ENCODE measurements around the gene CREB5. TPM values are rescaled to one million over a fixed set of nuclear protein-coding genes. Genes with fewer than 3 reads are reported as not detected.
A peak's percentile ranks its signal among the peaks of the same experiment; 100 is the strongest.

CREB5 gene
- total RNA-seq, 2 experiments from 2014 or later, result 0.15 to 0.52 TPM

DNA sequence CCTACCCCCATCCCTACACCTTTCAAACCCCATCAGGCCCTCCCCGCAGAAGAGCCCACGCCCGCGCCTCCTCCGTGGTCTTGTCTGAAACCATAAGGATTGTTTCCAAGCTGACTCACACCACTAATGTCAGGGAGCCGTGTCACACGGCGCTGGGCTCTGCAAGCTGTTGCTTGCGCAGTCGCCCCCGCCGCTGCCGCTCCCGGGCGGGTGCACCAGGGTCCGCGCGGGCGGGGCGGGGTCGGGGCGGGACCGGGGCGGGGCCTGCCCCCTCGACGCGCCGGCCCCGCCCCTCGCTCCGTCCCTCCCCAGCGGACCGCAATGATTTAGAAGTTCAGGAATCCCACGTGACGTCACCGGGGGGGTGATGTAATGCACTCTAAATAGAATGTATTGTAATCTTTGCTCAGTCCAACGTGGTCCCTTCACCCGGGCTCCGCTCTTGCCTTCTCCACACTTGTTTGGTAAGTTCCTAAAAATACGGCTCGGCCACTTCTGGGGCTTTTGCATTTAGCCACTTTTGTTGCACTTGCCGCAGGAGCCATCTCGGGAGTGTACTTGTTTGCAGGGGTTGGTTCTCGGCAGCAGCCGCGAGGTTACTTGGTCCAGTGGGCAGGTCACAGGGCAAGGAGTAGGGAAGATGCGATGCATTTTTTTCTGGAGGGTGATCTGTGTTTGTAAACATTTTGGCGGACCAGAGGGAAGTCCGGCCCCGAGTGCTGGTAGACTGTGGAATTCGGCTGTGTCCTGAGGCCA, 3.2 kb upstream of the CREB5 start:
- Mint-ChIP-seq H3K27ac (no peak overlapping the region), H3K36me3 (no peaks in the 10 kb centered on the region), H3K9me3 (no peaks in the 10 kb centered on the region), H3K4me1 (ENCODE audit: low read depth) (peaks cover 21% of the 10 kb centered on the region), H3K27me3 (peaks cover 66% of the 10 kb centered on the region), H3K4me3 (peak overlapping the region; percentile 63)
- CTCF ChIA-PET, result no interaction called here
- DNase-seq, result peak; percentile 77
- POLR2A ChIA-PET, result no interaction called here
- intact Hi-C loops (cut with micrococcal nuclease), result loop anchor here (5.0 kb wide), 1 partner anchor 252 kb away; no protein-coding TSS in a partner anchor

DNA sequence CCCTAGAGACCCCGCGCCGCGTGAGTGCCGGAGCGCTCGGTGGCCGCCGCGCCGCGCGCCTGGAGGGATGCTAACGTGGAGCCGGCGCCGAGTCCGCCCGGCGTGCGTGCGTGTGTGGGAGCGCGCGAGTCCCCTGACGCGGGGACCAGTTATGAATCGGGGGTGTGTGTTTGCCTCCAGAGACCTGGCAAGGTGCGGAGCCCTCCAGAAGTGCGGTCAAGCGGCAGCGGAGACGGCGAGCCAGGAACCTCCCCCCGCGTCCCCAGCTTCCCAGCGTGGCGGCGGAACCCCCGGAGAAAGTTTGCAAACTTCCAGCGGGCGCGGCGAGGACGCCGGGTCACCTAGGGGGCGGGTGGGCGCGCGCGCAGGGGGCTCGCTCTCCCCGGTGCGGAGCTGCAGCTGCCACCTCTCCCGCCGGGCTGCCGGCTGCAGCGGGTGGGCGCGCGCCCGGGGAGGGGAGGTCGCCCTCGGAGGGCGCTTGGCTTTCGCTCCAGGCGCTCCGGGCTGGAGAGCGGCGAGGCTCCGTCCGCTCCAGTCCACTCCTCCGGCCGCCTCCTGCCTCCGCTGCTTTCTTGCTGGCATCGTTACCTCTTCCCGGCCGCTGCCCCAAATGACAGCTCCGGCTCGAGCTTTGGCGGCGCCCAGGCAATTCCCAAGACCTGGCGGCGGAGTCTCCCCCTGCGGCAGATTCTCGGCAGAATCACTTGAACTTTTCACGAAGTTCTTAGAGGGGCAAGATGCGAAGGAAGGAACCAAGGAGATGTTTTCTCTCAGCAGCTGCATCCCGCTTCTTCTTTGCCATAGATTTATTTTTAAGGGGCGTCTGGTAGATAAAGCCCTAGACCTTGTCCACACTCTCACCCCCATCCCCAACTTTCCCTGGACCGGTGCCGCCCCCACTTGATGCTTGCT, 2.3 kb upstream of the CREB5 start:
- Mint-ChIP-seq H3K9me3 (no peaks in the 10 kb centered on the region), H3K27ac (no peak overlapping the region), H3K4me3 (peak overlapping the region; percentile 63), H3K4me1 (ENCODE audit: low read depth) (peaks cover 21% of the 10 kb centered on the region), H3K27me3 (peaks cover 64% of the 10 kb centered on the region), H3K36me3 (no peaks in the 10 kb centered on the region)
- no peak for DNase-seq
- ChIA-PET POLR2A (no interaction called here), CTCF (no interaction called here)
- intact Hi-C loops (cut with micrococcal nuclease), result loop anchor here (5.0 kb wide), 1 partner anchor 253 kb away; no protein-coding TSS in a partner anchor

DNA sequence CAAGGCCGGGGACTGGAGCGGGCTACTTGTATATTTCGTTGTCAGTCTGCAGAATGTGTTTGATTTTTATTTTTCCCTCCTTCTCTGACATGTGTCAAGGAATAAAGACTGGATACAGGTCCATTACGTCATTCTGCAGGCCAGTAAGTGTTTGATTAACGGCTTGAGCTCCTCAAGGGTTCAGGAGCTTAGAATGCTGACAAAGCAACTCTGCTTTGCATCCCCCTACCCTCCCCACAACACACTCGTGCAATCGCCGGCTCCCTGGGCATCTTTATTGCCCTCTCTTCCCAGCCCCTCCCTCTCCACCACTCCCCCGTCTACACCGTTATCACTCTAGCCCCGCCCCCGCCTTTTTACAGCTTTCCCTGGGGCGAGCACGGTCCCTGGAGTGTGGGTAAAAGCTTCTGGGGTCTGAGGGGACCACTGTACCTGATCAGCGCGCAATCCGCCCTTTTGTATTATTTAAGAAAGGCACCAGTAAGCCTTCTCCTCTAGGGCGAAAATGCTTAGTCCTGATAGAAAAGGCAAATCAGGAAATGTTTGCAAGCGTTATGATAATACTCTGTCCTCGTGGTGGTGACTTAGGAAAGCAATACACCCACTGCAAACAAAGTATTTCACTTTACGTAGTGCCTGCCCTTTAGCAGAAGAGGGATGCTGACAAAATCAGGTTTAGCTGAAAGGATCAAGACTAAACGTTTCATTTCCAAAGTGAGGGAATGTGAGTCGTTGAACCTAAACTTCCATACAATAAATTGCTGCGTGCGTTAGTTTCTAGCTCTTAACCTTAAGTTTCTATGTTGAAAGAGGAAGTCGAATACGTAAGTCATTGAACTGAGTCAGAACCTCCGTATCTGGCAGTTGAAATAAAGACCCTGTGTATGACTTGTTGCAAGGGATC, 1.4 kb upstream of the CREB5 start:
- Mint-ChIP-seq H3K36me3 (no peaks in the 10 kb centered on the region), H3K9me3 (no peaks in the 10 kb centered on the region), H3K27me3 (peaks cover 61% of the 10 kb centered on the region), H3K27ac (no peak overlapping the region), H3K4me3 (peak overlapping the region; percentile 12), H3K4me1 (ENCODE audit: low read depth) (peaks cover 21% of the 10 kb centered on the region)
- ChIA-PET POLR2A (interaction anchor here (0.6 kb wide), 1 partner anchor 21 kb away, joined by 3 read pairs; no protein-coding TSS in a partner anchor), CTCF (interaction anchor here (0.6 kb wide), 1 partner anchor 48 kb away, joined by 3 read pairs; no protein-coding TSS in a partner anchor)
- no peak for DNase-seq
- intact Hi-C loops (cut with micrococcal nuclease), result no loop called here

- H3K4me3 Mint-ChIP-seq, result no peak overlapping the region
- ChIA-PET POLR2A (no interaction called here), CTCF (interaction anchor here (0.8 kb wide), 1 partner anchor 440 kb away, joined by 4 read pairs; no protein-coding TSS in a partner anchor)
- no peak overlapping the region for H3K27ac Mint-ChIP-seq
- peaks cover 53% of the 10 kb centered on the region for H3K27me3 Mint-ChIP-seq
- no peak for DNase-seq
- H3K4me1 Mint-ChIP-seq (ENCODE audit: low read depth), result peaks cover 21% of the 10 kb centered on the region
- no peaks in the 10 kb centered on the region for H3K9me3 Mint-ChIP-seq
- intact Hi-C loops (cut with micrococcal nuclease), result no loop called here
- H3K36me3 Mint-ChIP-seq, result no peaks in the 10 kb centered on the region
Measured at GRCh38 chr7:28413011-28413410, 693 bp downstream of the CREB5 start.

GRCh38 chr7:28414453-28414852, 2.1 kb downstream of the CREB5 start:
- Mint-ChIP-seq H3K36me3 (no peaks in the 10 kb centered on the region), H3K9me3 (no peaks in the 10 kb centered on the region), H3K27me3 (peaks cover 46% of the 10 kb centered on the region), H3K4me1 (ENCODE audit: low read depth) (peaks cover 15% of the 10 kb centered on the region), H3K27ac (no peak overlapping the region), H3K4me3 (no peak overlapping the region)
- ChIA-PET CTCF (interaction anchor here (1.2 kb wide), 1 partner anchor 26 kb away, joined by 4 read pairs; no protein-coding TSS in a partner anchor), POLR2A (no interaction called here)
- intact Hi-C loops (cut with micrococcal nuclease), result no loop called here
- no peak for DNase-seq

- no peaks in the 10 kb centered on the region for H3K4me1 Mint-ChIP-seq (ENCODE audit: low read depth)
- intact Hi-C loops (cut with micrococcal nuclease), result no loop called here
- no peaks in the 10 kb centered on the region for H3K9me3 Mint-ChIP-seq
- no peak overlapping the region for H3K27ac Mint-ChIP-seq
- no peaks in the 10 kb centered on the region for H3K36me3 Mint-ChIP-seq
- DNase-seq, result no peak
- ChIA-PET POLR2A (no interaction called here), CTCF (no interaction called here)
- no peak overlapping the region for H3K4me3 Mint-ChIP-seq
- peaks cover 28% of the 10 kb centered on the region for H3K27me3 Mint-ChIP-seq
Measured at GRCh38 chr7:28417321-28417940, 5.1 kb downstream of the CREB5 start.

DNA sequence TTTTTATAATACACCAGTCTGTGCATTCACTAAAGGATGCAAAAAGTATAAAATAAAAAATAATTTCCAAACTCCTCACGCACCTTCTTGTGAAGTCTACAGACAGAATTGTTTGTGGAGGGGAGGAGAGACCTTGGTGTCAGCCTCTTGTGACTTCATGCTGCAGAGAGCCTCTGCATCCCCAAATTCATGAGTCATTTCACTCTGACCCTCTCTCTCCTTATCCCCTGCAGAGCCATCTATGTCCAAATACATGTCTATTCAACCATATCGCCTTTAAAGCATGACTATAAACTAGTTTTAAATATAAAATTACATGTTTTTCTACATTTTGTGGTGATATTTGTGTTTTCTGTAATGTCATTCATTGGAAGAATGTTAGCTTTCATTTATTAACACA, 6.0 kb downstream of the CREB5 start:
- Mint-ChIP-seq H3K4me1 (ENCODE audit: low read depth) (no peaks in the 10 kb centered on the region), H3K9me3 (no peaks in the 10 kb centered on the region), H3K36me3 (no peaks in the 10 kb centered on the region), H3K27ac (no peak overlapping the region), H3K4me3 (no peak overlapping the region), H3K27me3 (peaks cover 30% of the 10 kb centered on the region)
- intact Hi-C loops (cut with micrococcal nuclease), result no loop called here
- POLR2A ChIA-PET, result no interaction called here
- no peak for DNase-seq
- CTCF ChIA-PET, result no interaction called here

DNA sequence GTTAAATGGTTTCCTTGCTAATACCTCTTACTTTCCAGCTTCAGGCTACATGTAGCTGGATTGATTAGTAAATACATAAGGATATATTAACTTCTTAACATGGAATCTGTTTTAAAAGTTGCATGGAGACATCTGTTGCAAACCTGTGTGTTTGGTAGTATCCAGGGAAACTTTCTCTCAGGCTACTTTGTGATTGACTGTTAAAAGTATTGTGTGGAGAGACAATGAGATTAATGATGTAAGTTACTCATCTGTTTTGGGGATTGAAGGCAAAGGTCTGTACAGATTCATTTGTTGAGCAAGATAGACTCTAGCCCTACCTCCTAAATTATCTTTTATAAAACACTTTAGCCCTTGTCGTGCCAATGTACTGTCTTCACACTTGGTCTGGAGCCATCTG, 6.6 kb downstream of the CREB5 start:
- POLR2A ChIA-PET, result no interaction called here
- intact Hi-C loops (cut with micrococcal nuclease), result no loop called here
- H3K4me1 Mint-ChIP-seq (ENCODE audit: low read depth), result no peaks in the 10 kb centered on the region
- DNase-seq, result no peak
- no peaks in the 10 kb centered on the region for H3K9me3 Mint-ChIP-seq
- CTCF ChIA-PET, result no interaction called here
- peaks cover 26% of the 10 kb centered on the region for H3K27me3 Mint-ChIP-seq
- no peak overlapping the region for H3K4me3 Mint-ChIP-seq
- no peak overlapping the region for H3K27ac Mint-ChIP-seq
- no peaks in the 10 kb centered on the region for H3K36me3 Mint-ChIP-seq

GRCh38 chr7:28419716-28420115, 7.4 kb downstream of the CREB5 start:
- ChIA-PET POLR2A (no interaction called here), CTCF (no interaction called here)
- Mint-ChIP-seq H3K4me3 (no peak overlapping the region), H3K27ac (no peak overlapping the region), H3K9me3 (no peaks in the 10 kb centered on the region), H3K27me3 (peaks cover 25% of the 10 kb centered on the region), H3K4me1 (ENCODE audit: low read depth) (no peaks in the 10 kb centered on the region), H3K36me3 (no peaks in the 10 kb centered on the region)
- no peak for DNase-seq
- intact Hi-C loops (cut with micrococcal nuclease), result no loop called here

DNA sequence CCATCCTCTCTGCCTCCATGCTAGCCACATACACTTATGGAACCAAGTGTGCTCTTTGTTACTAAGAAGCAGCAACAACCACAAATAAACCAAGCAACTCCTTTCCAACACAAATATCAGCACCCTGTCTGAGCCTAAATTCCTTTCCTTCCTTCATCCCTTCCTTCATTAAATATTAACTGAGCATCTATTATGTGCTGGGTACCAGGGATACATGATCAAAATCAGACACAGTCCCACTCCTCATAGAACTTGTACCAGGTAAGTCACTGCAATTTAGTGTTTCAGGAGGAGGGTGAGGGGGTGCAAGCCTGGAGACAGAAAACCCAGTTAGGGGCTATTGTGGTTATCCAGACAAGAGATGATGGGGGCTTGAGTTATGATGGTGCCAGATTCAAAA, 10.8 kb downstream of the CREB5 start:
- intact Hi-C loops (cut with micrococcal nuclease), result no loop called here
- CTCF ChIA-PET, result no interaction called here
- Mint-ChIP-seq H3K4me3 (no peak overlapping the region), H3K27me3 (peaks cover 20% of the 10 kb centered on the region), H3K9me3 (no peaks in the 10 kb centered on the region), H3K36me3 (no peaks in the 10 kb centered on the region), H3K4me1 (ENCODE audit: low read depth) (no peaks in the 10 kb centered on the region), H3K27ac (no peak overlapping the region)
- POLR2A ChIA-PET, result no interaction called here
- no peak for DNase-seq

DNA sequence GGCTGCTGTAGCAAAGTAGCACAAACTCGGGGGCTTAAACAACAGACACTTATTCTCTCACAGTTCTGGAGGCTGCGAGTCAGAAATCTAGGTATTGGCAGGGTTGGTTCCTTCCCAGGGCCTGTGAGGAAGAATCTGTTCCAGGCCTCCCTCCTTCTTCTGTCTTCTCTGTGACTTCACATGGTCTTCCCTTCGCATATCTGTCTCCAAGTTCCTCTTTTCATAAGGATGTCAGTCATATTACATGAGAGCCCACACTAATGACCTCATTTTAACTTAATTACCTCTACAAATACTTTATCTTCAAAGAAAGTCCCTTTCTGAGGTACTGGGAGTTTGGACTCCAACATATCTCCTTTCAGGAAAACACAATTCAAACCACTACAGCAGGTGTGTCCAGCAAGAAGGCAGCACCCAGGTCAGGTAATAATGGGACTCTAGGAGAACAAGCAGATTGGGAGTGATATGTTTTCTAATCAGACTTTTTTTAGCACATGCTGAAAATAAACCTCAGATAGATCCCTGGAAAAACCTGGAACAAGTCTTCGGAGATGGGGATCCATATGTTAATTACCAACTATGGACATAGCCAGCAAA, 11.7 kb downstream of the CREB5 start:
- DNase-seq, result no peak
- Mint-ChIP-seq H3K9me3 (no peaks in the 10 kb centered on the region), H3K27me3 (peaks cover 18% of the 10 kb centered on the region), H3K27ac (no peak overlapping the region), H3K4me1 (ENCODE audit: low read depth) (no peaks in the 10 kb centered on the region), H3K4me3 (no peak overlapping the region), H3K36me3 (no peaks in the 10 kb centered on the region)
- ChIA-PET POLR2A (no interaction called here), CTCF (no interaction called here)
- intact Hi-C loops (cut with micrococcal nuclease), result no loop called here
